IMR-90 (cell line): ENCODE data around the gene TNFRSF25. TPM values are rescaled to one million over a fixed set of nuclear protein-coding genes. Genes with fewer than 3 reads are reported as not detected.

ENCODE experiments used
- ATAC-seq: fragments of 200-7000 bp; cut with Tn5 transposase; 2 replicates; pipeline ENCODE4 v1.9.1; 2020; ENCODE audit warnings: low read depth, mild to moderate bottlenecking, moderate library complexity
- BruUV-seq: library from RNA; stranded (reverse); fragments of 400-500 nt; replicated peaks from 2 replicates; lab custom pipeline; 2021; lab: Mats Ljungman, UMichigan
- CTCF ChIA-PET: fragments of 300-600 bp; formaldehyde crosslinking; extraction: SDS; loops from one replicate; lab custom pipeline; 2021; ENCODE audit warnings: antibody characterized with exemption; lab: Yijun Ruan, JAX
- POLR2A ChIA-PET: fragments of 300-600 bp; sonication (Branson Sonifier 250); formaldehyde crosslinking; loops from one replicate; lab custom pipeline; 2022; ENCODE audit warnings: antibody characterized with exemption; ENCODE audit not compliant: unreplicated experiment; lab: Charles Lee
- DNase-seq: peaks from one replicate; pipeline ENCODE4 v3.0.0; 2013
- H2AFZ ChIP-seq: replicated peaks from 2 replicates; pipeline ENCODE3; 2013; ENCODE audit warnings: low read length, mild to moderate bottlenecking; ENCODE audit not compliant: poor library complexity
- H2AK5ac ChIP-seq: 2 replicates; pipeline ENCODE4 v1.6.1; 2013; ENCODE audit warnings: low read depth, low read length, inconsistent platforms
- H2AK9ac ChIP-seq: replicated peaks from 2 replicates; pipeline ENCODE3; 2013; ENCODE audit warnings: mild to moderate bottlenecking, low read depth, low read length, moderate library complexity; ENCODE audit not compliant: poor library complexity
- H2BK120ac ChIP-seq: 2 replicates; pipeline ENCODE4 v1.6.1; 2013; ENCODE audit warnings: low read depth, low read length, inconsistent platforms
- H2BK15ac ChIP-seq: 3 replicates; pipeline ENCODE4 v1.6.1; 2013; ENCODE audit warnings: low read depth, low read length, inconsistent platforms
- H2BK20ac ChIP-seq: 2 replicates; pipeline ENCODE4 v1.6.1; 2013; ENCODE audit warnings: low read depth, mild to moderate bottlenecking, inconsistent platforms, low read length, moderate library complexity
- H2BK5ac ChIP-seq: 2 replicates; pipeline ENCODE4 v1.6.1; 2013; ENCODE audit warnings: mild to moderate bottlenecking, low read depth, low read length, inconsistent platforms; ENCODE audit not compliant: poor library complexity, severe bottlenecking
- H3K14ac ChIP-seq: replicated peaks from 2 replicates; pipeline ENCODE4 v1.6.1; 2013; ENCODE audit warnings: low read depth, low read length, inconsistent platforms
- H3K18ac ChIP-seq: 2 replicates; pipeline ENCODE4 v1.6.1; 2013; ENCODE audit warnings: low read depth, low read length, control low read depth
- H3K23ac ChIP-seq: 2 replicates; pipeline ENCODE4 v1.6.1; 2013; ENCODE audit warnings: low read depth, low read length, inconsistent platforms
- H3K27ac ChIP-seq: 2 replicates; pipeline ENCODE4 v1.5.1; 2013; ENCODE audit warnings: mild to moderate bottlenecking, control low read depth, low read length; ENCODE audit not compliant: insufficient read depth
- H3K27me3 ChIP-seq: 2 replicates; pipeline ENCODE4 v1.6.1; 2013; ENCODE audit warnings: low read length; ENCODE audit not compliant: control insufficient read depth, insufficient read depth
- H3K36me3 ChIP-seq: 2 replicates; pipeline ENCODE4 v1.6.1; 2013; ENCODE audit warnings: low read length, mixed read lengths; ENCODE audit not compliant: control insufficient read depth, insufficient read depth
- H3K4ac ChIP-seq: 2 replicates; pipeline ENCODE4 v1.6.1; 2013; ENCODE audit warnings: low read depth, low read length, inconsistent platforms
- H3K4me1 ChIP-seq: 2 replicates; pipeline ENCODE4 v1.6.1; 2013; ENCODE audit warnings: low read length, mixed read lengths; ENCODE audit not compliant: control insufficient read depth, insufficient read depth
- H3K4me2 ChIP-seq: 2 replicates; pipeline ENCODE4 v1.6.1; 2013; ENCODE audit warnings: low read depth, mild to moderate bottlenecking, control low read depth, low read length, moderate library complexity
- H3K4me3 ChIP-seq: 2 replicates; pipeline ENCODE4 v1.5.1; 2013; ENCODE audit warnings: low read depth, mild to moderate bottlenecking, control low read depth, low read length, moderate library complexity; ENCODE audit not compliant: insufficient read depth
- H3K56ac ChIP-seq: 2 replicates; pipeline ENCODE4 v1.6.1; 2013; ENCODE audit warnings: low read length, inconsistent platforms; ENCODE audit not compliant: insufficient read depth; ENCODE audit errors: extremely low read depth
- H3K79me1 ChIP-seq, 2 experiments: 2 replicates each; pipeline ENCODE4 v1.6.1; 2013; ENCODE audit warnings: low read length in 2 of 2, inconsistent platforms in 1 of 2, low read depth in 1 of 2
- H3K9ac ChIP-seq: 2 replicates; pipeline ENCODE4 v1.6.1; 2013; ENCODE audit warnings: low read depth, low read length, control low read depth
- H3K9me1 ChIP-seq: 2 replicates; pipeline ENCODE4 v1.6.1; 2013; ENCODE audit warnings: low read length, inconsistent platforms; ENCODE audit not compliant: insufficient read depth
- H3K9me3 ChIP-seq: 2 replicates; pipeline ENCODE4 v1.6.1; 2013; ENCODE audit warnings: low read length; ENCODE audit not compliant: control insufficient read depth, insufficient read depth
- H4K20me1 ChIP-seq: 2 replicates; pipeline ENCODE4 v1.6.1; 2013; ENCODE audit warnings: low read length, inconsistent platforms; ENCODE audit not compliant: insufficient read depth
- H4K5ac ChIP-seq: 2 replicates; pipeline ENCODE4 v1.6.1; 2013; ENCODE audit warnings: mild to moderate bottlenecking, low read depth, low read length, control low read depth
- H4K8ac ChIP-seq, 2 experiments: 2 replicates each; pipeline ENCODE4 v1.6.1; 2013; ENCODE audit warnings: low read depth in 2 of 2, low read length in 2 of 2, control low read depth in 1 of 2, inconsistent platforms in 1 of 2
- H4K91ac ChIP-seq: 2 replicates; pipeline ENCODE4 v1.6.1; 2013; ENCODE audit warnings: low read depth, low read length, inconsistent platforms; ENCODE audit not compliant: insufficient read depth
- CEBPB ChIP-seq: IDR thresholded peaks from 2 replicates; pipeline ENCODE4 v1.6.1; 2012; ENCODE audit warnings: low read depth, low read length, improper control_type of control experiment
- CHD1 ChIP-seq: IDR thresholded peaks from 2 replicates; pipeline ENCODE4 v1.6.1; 2012; ENCODE audit warnings: low read depth, low read length, improper control_type of control experiment
- ELK1 ChIP-seq: fragments of 150-350 bp; IDR thresholded peaks from 2 replicates; pipeline ENCODE4 v1.6.1; 2016; ENCODE audit warnings: low read depth, mild to moderate bottlenecking, low read length, moderate library complexity, borderline replicate concordance
- FOS ChIP-seq: fragments of 150-350 bp; IDR thresholded peaks from 2 replicates; pipeline ENCODE4 v1.6.1; 2016; ENCODE audit warnings: low read depth, low read length
- MAZ ChIP-seq: IDR thresholded peaks from 2 replicates; pipeline ENCODE4 v1.6.1; 2012; ENCODE audit warnings: low read depth, mild to moderate bottlenecking, low read length, improper control_type of control experiment, moderate library complexity, borderline replicate concordance
- MXI1 ChIP-seq: IDR thresholded peaks from 2 replicates; pipeline ENCODE4 v1.6.1; 2012; ENCODE audit warnings: low read depth, mild to moderate bottlenecking, low read length, moderate library complexity, borderline replicate concordance
- POLR2A ChIP-seq: IDR thresholded peaks from 2 replicates; pipeline ENCODE4 v1.6.1; 2012; ENCODE audit warnings: mild to moderate bottlenecking, low read depth, low read length
- RAD21 ChIP-seq: IDR thresholded peaks from 2 replicates; pipeline ENCODE4 v1.6.1; 2012; ENCODE audit warnings: low read length, improper control_type of control experiment
- RCOR1 ChIP-seq: IDR thresholded peaks from 2 replicates; pipeline ENCODE4 v1.6.1; 2012; ENCODE audit warnings: mild to moderate bottlenecking, low read length, improper control_type of control experiment; ENCODE audit not compliant: insufficient replicate concordance
- SMC3 ChIP-seq: fragments of 150-350 bp; IDR thresholded peaks from 2 replicates; pipeline ENCODE4 v1.6.1; 2016; ENCODE audit warnings: low read depth, mild to moderate bottlenecking, antibody characterized with exemption, low read length, moderate library complexity
- USF2 ChIP-seq: fragments of 150-350 bp; IDR thresholded peaks from 2 replicates; pipeline ENCODE4 v1.6.1; 2017; ENCODE audit warnings: mild to moderate bottlenecking, antibody characterized with exemption, low read length, low read depth
- WGBS, 2 experiments: methylation state at CpG; one replicate each; pipeline versions ENCODE4 v1.1.5 to v1.1.7; 2013; ENCODE audit warnings: missing lambda C conversion rate in 2 of 2; ENCODE audit not compliant: insufficient read length in 1 of 2; ENCODE audit errors: extremely low coverage in 2 of 2; 5-methylcytosine and 5-hydroxymethylcytosine counted together
- dilution Hi-C: fragments of 300-500 bp; cut with HindIII; formaldehyde crosslinking; loops from one replicate; pipeline ENCODE4 v1.14.3; 2018; ENCODE audit warnings: low sequenced_read_pairs; ENCODE audit not compliant: unreplicated experiment
- in situ Hi-C: fragments of 300-500 bp; cut with MboI; formaldehyde crosslinking; loops from 3 replicates; pipeline ENCODE4 v1.14.3; 2019; ENCODE audit warnings: low sequenced_read_pairs, inconsistent platforms, mixed read lengths
- intact Hi-C: fragments of 100-400 bp; cut with micrococcal nuclease; formaldehyde crosslinking; loops from 2 replicates; pipeline ENCODE4 v1.10.0; 2022
- polyA plus RNA-seq, 3 experiments: library from polyadenylated mRNA; depleted of rRNA; stranded (reverse); fragments of >200 nt; gene quantifications; 2 replicates each; pipeline ENCODE4 v1.2.3, GENCODE V29; 2012; ENCODE audit warnings: low replicate concordance in 1 of 3
- total RNA-seq: library from RNA; depleted of rRNA; stranded (reverse); fragments of >200 nt; gene quantifications from 2 replicates; pipeline ENCODE4 v1.2.3, GENCODE V29; 2012

The TNFRSF25 gene
- total and polyA plus RNA-seq, 2 of the 4 experiments (the other 2 are of a cell fraction) = 1.3 to 11.2 TPM

- no peak for TF ChIP-seq RCOR1
Measured at GRCh38 chr1:6506210-6507036, 40.5 kb upstream of the TNFRSF25 start (continued).

GRCh38 chr1:6505367-6506209 lies 39.6 kb upstream of the TNFRSF25 start:
- Histone ChIP-seq H3K4me2 (no peak overlapping the region), H3K9me1 (no peaks in the 10 kb centered on the region), H2BK20ac (no peak overlapping the region), H3K27ac (no peak overlapping the region), H3K18ac (no peak overlapping the region), H3K79me1 (no peaks in the 10 kb centered on the region), H3K9me3 (no peaks in the 10 kb centered on the region), H2BK15ac (no peak overlapping the region), H3K4ac (no peak overlapping the region), H3K9ac (no peak overlapping the region), H2BK120ac (no peak overlapping the region), H3K56ac (no peak overlapping the region), H3K36me3 (no peaks in the 10 kb centered on the region), H2BK5ac (no peak overlapping the region), H3K27me3 (peaks cover 11% of the 10 kb centered on the region), H2AK5ac (no peak overlapping the region), H4K20me1 (no peaks in the 10 kb centered on the region), H3K23ac (no peak overlapping the region), H3K4me1 (no peaks in the 10 kb centered on the region; the same call in 1 of the 2 replicates), H3K4me3 (no peak overlapping the region), H4K8ac (no peak overlapping the region), H4K5ac (no peak overlapping the region), H2AK9ac (no peak overlapping the region), H3K14ac (no peak overlapping the region), H4K91ac (no peak overlapping the region), H2AFZ (no peak overlapping the region)
- 80% methylated on average over 17 of the region's 31 CpGs; no CpG with 5 or more reads in 1 of the 2 experiments for WGBS, 2 experiments
- in situ Hi-C loops = no loop called here
- no peak for DNase-seq
- CTCF ChIA-PET = no interaction called here
- no TSS peak for BruUV-seq
- POLR2A ChIA-PET = no interaction called here
- TF ChIP-seq CEBPB (no peak), MAZ (no peak), ELK1 (no peak), CHD1 (no peak), USF2 (no peak), RAD21 (no peak), SMC3 (no peak), FOS (no peak), RCOR1 (no peak), POLR2A (no peak), MXI1 (no peak)
- dilution Hi-C loops = no loop called here
- intact Hi-C loops = no loop called here
- ATAC-seq = no peak
